Activated CD4-positive, CD25-positive, alpha-beta regulatory T cell treated with anti-CD3 and anti-CD28 coated beads, Interleukin-2, amount 50 U/mL, for 24 hours (primary cell): ENCODE measurements around the gene CTNNAL1.
"Not testable (repeated sequence)": the region's sequence is repeated elsewhere in the genome, so short reads cannot be mapped to it uniquely, and the experiment has no call there.

Source experiments
- ATAC-seq, 2 donors: fragments of 150-1000 bp; cut with Tn5 transposase; one replicate each; pipeline ENCODE4 v1.10.0; 2021; ENCODE audit warnings: mild to moderate bottlenecking in 1 of 2, moderate library complexity in 1 of 2

Gene CTNNAL1

GRCh38 chr9:108921200-108921599, 92.1 kb downstream of the CTNNAL1 start:
- peak in 1 of 2 donors; percentile 45 for ATAC-seq

GRCh38 chr9:108920401-108920800, 92.9 kb downstream of the CTNNAL1 start:
- ATAC-seq = not testable (repeated sequence)

GRCh38 chr9:108919517-108919916, 93.8 kb downstream of the CTNNAL1 start:
- ATAC-seq = no peak

GRCh38 chr9:108913391-108913790, 99.9 kb downstream of the CTNNAL1 start:
- no peak for ATAC-seq

- ATAC-seq = no peak
Measured at GRCh38 chr9:108911820-108912219, 101.5 kb downstream of the CTNNAL1 start.

GRCh38 chr9:108910914-108911313, 102.4 kb downstream of the CTNNAL1 start:
- no peak for ATAC-seq

GRCh38 chr9:108910402-108910801, 102.9 kb downstream of the CTNNAL1 start:
- no peak for ATAC-seq

- ATAC-seq = no peak
Measured at GRCh38 chr9:108905494-108905893, 107.8 kb downstream of the CTNNAL1 start.

GRCh38 chr9:108904161-108904560, 109.1 kb downstream of the CTNNAL1 start:
- ATAC-seq = no peak

- no peak for ATAC-seq
Measured at GRCh38 chr9:108903420-108904103, 109.7 kb downstream of the CTNNAL1 start.

GRCh38 chr9:108900176-108900575, 113.1 kb downstream of the CTNNAL1 start:
- ATAC-seq = no peak

- ATAC-seq = not testable (repeated sequence)
Measured at GRCh38 chr9:108899023-108899695, 114.1 kb downstream of the CTNNAL1 start.

GRCh38 chr9:108897324-108898096, 115.8 kb downstream of the CTNNAL1 start:
- ATAC-seq = no peak

- ATAC-seq = no peak
Measured at GRCh38 chr9:108894225-108894997, 118.9 kb downstream of the CTNNAL1 start.
